PC-9 (cell line): ENCODE measurements around the gene FHIP1A.

Source experiments
- CTCF ChIP-seq: fragments of 200-600 bp; sonication (generic); conservative IDR thresholded peaks from 2 replicates; pipeline ENCODE4 v1.6.1; 2017; ENCODE audit warnings: mixed run types, antibody characterized with exemption, mild to moderate bottlenecking, moderate library complexity
- EZH2 ChIP-seq: fragments of 200-600 bp; sonication (generic); IDR thresholded peaks from 2 replicates; pipeline ENCODE4 v1.8.0; 2017; ENCODE audit warnings: antibody characterized with exemption, low read depth

GRCh38 chr4:151428346-151428745 is 19.4 kb downstream of the FHIP1A start:
- no peak for TF ChIP-seq EZH2
- no peak for TF ChIP-seq CTCF
